DOHH2 (cell line): Measurements from ENCODE around the gene PDE4A.

Source experiments
- H3F3A ChIP-seq: fragments of 200-600 bp; sonication (generic), shearing (Covaris generic); 2 replicates; pipeline ENCODE4 v1.6.0; 2016; ENCODE audit warnings: antibody characterized with exemption, mild to moderate bottlenecking; ENCODE audit not compliant: control insufficient read depth, insufficient read depth
- H3K27ac ChIP-seq: fragments of 200-600 bp; sonication (generic); 2 replicates; pipeline ENCODE4 v1.5.1; 2014; ENCODE audit warnings: low read depth, mild to moderate bottlenecking, low read length, moderate library complexity
- H3K27me3 ChIP-seq: fragments of 200-600 bp; sonication (generic); 2 replicates; pipeline ENCODE4 v1.6.1; 2014; ENCODE audit warnings: mild to moderate bottlenecking, low read length, mixed read lengths; ENCODE audit not compliant: control insufficient read depth
- H3K36me3 ChIP-seq: fragments of 200-600 bp; sonication (generic); 2 replicates; pipeline ENCODE4 v1.6.1; 2014; ENCODE audit warnings: mild to moderate bottlenecking, low read length, moderate library complexity, mixed read lengths; ENCODE audit not compliant: control insufficient read depth
- H3K4me1 ChIP-seq: fragments of 200-600 bp; sonication (generic); 2 replicates; pipeline ENCODE4 v1.6.1; 2014; ENCODE audit warnings: mild to moderate bottlenecking, low read length, mixed read lengths; ENCODE audit not compliant: control insufficient read depth
- H3K4me2 ChIP-seq: fragments of 200-600 bp; sonication (generic); 2 replicates; pipeline ENCODE4 v1.6.0; 2014; ENCODE audit warnings: mild to moderate bottlenecking, low read length, moderate library complexity
- H3K4me3 ChIP-seq: fragments of 200-600 bp; sonication (generic); 2 replicates; pipeline ENCODE4 v1.5.1; 2014; ENCODE audit warnings: mild to moderate bottlenecking, low read length, mixed read lengths
- H3K79me2 ChIP-seq: fragments of 200-600 bp; sonication (generic); 2 replicates; pipeline ENCODE4 v1.6.1; 2014; ENCODE audit warnings: mild to moderate bottlenecking, low read length, mixed read lengths; ENCODE audit not compliant: control insufficient read depth
- H3K9me2 ChIP-seq: fragments of 200-600 bp; sonication (generic); replicated peaks from 2 replicates; pipeline ENCODE4 v1.6.1; 2014; ENCODE audit warnings: mild to moderate bottlenecking, low read length, mixed read lengths; ENCODE audit not compliant: control insufficient read depth
- H3K9me3 ChIP-seq: fragments of 200-600 bp; sonication (generic); 2 replicates; pipeline ENCODE4 v1.6.1; 2014; ENCODE audit warnings: antibody characterized with exemption, low read length, mixed read lengths; ENCODE audit not compliant: control insufficient read depth, insufficient read depth
- H4K20me1 ChIP-seq: fragments of 200-600 bp; sonication (generic); 2 replicates; pipeline ENCODE4 v1.6.0; 2014; ENCODE audit warnings: low read depth, mild to moderate bottlenecking, antibody characterized with exemption, low read length, moderate library complexity; ENCODE audit not compliant: control insufficient read depth, insufficient read depth
- EZH2phosphoT487 ChIP-seq: fragments of 200-600 bp; sonication (generic); IDR thresholded peaks from 2 replicates; pipeline ENCODE4 v1.6.1; 2017; ENCODE audit warnings: borderline replicate concordance, mild to moderate bottlenecking, antibody characterized with exemption, low read length, moderate library complexity, mixed read lengths
- TF ChIP-seq, protein P1 (sequence below): fragments of 200-600 bp; sonication (generic); IDR thresholded peaks from one replicate; pipeline ENCODE4 v1.5.1; 2014; ENCODE audit warnings: antibody characterized with exemption, mild to moderate bottlenecking, low read depth, low read length; ENCODE audit not compliant: poor library complexity, severe bottlenecking

The PDE4A gene

DNA sequence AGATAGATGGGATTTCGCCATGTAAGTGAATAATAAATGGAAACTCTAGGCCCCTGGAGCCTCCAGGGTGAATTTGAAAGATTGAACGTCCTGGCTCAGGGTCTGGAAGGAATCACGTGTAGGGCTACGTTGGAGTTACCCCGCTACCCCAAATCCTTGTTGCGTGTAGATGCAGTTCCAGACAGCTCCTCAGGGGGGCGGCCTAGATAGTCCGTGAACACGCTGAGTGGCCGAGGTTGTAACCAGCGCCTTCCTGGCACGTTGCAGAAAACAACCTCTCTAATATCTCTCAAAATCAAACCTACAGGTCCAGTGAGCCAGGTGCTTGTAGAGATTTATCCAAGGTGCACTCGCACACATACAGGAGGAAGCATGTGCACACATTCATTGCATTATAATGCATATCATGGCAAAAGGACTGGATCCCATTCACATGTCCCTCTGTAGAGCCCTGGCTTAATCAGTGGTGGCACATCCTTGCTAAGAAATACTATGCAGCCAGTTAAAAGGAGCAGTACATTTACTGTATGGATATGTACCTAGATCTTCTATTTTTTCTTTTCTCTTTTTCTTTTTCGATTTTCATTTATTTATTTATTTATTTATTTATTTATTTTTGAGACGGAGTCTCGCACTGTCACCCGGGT lies 85.4 kb downstream of the PDE4A start:
- H3K27ac ChIP-seq = no peak overlapping the region
- no peaks in the 10 kb centered on the region for H3K9me2 ChIP-seq
- no peaks in the 10 kb centered on the region for H3K9me3 ChIP-seq
- peaks cover 1% of the 10 kb centered on the region; the same call in 1 of the 2 replicates for H4K20me1 ChIP-seq
- TF ChIP-seq, protein P1, sequence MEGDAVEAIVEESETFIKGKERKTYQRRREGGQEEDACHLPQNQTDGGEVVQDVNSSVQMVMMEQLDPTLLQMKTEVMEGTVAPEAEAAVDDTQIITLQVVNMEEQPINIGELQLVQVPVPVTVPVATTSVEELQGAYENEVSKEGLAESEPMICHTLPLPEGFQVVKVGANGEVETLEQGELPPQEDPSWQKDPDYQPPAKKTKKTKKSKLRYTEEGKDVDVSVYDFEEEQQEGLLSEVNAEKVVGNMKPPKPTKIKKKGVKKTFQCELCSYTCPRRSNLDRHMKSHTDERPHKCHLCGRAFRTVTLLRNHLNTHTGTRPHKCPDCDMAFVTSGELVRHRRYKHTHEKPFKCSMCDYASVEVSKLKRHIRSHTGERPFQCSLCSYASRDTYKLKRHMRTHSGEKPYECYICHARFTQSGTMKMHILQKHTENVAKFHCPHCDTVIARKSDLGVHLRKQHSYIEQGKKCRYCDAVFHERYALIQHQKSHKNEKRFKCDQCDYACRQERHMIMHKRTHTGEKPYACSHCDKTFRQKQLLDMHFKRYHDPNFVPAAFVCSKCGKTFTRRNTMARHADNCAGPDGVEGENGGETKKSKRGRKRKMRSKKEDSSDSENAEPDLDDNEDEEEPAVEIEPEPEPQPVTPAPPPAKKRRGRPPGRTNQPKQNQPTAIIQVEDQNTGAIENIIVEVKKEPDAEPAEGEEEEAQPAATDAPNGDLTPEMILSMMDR = peak; percentile 88
- no peak for TF ChIP-seq EZH2phosphoT487
- H3F3A ChIP-seq = 0 out of 2 replicates have a peak, but pooled peaks cover 9% of the 10 kb centered on the region
- H3K4me2 ChIP-seq = peak overlapping the region; percentile 9; the same call in 1 of the 2 replicates
- H3K4me3 ChIP-seq = no peak overlapping the region
- H3K79me2 ChIP-seq = peaks cover 18% of the 10 kb centered on the region
- H3K4me1 ChIP-seq = peaks cover 27% of the 10 kb centered on the region
- peaks cover 15% of the 10 kb centered on the region for H3K36me3 ChIP-seq
- H3K27me3 ChIP-seq = no peaks in the 10 kb centered on the region

DNA sequence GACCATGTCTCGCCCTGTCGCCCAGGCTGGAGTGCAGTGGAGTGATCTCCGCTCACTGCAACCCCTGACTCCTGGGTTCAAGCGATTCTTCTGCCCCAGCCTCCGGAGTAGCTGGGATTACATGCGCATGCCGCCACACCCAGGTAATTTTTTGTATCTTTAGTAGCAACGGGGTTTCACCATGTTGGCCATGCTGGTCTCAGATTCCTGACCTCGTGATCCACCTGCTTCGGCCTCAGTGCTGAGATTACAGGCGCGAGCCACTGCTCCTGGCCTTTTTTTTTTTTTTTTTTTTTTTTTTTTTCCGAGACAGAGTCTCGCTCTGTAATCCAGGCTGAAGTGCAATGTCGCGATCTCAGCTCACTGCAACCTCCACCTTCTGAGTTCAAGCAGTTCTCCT lies 87.7 kb downstream of the PDE4A start:
- H3K36me3 ChIP-seq = no peaks in the 10 kb centered on the region
- peaks cover 8% of the 10 kb centered on the region for H3K27me3 ChIP-seq
- no peaks in the 10 kb centered on the region for H3K79me2 ChIP-seq
- H3K4me3 ChIP-seq = no peak overlapping the region
- no peak for TF ChIP-seq EZH2phosphoT487
- TF ChIP-seq, protein P1 = no peak
- no peaks in the 10 kb centered on the region for H4K20me1 ChIP-seq
- peaks cover 17% of the 10 kb centered on the region for H3K4me1 ChIP-seq
- H3F3A ChIP-seq = 0 out of 2 replicates have a peak, but pooled peaks cover 9% of the 10 kb centered on the region
- no peak overlapping the region for H3K27ac ChIP-seq
- H3K9me2 ChIP-seq = no peaks in the 10 kb centered on the region
- no peaks in the 10 kb centered on the region for H3K9me3 ChIP-seq
- H3K4me2 ChIP-seq = no peak overlapping the region

DNA sequence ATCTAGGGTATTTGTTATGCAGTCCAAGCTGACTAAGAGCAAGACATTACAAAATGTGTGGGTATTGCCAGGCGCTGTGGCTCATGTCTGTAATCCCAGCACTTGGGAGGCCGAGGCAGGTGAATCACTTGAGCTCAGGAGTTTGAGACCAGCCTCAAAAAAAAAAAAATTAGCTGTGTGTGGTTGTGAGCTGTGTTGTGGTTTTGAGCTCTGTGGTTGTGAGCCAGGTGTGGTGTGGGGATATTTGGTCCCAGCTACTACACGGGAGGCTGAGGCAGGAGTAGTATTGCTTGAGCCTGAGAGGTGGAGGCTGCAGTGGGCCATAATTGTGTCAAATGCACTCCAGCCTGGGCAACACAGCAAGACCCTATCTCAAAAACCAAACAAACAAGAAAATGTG lies 88.4 kb downstream of the PDE4A start:
- Histone ChIP-seq H3K27me3 (peaks cover 14% of the 10 kb centered on the region), H3K4me2 (no peak overlapping the region), H3K27ac (no peak overlapping the region), H3K4me1 (peaks cover 12% of the 10 kb centered on the region), H3K36me3 (no peaks in the 10 kb centered on the region), H3F3A (0 out of 2 replicates have a peak, but pooled peaks cover 9% of the 10 kb centered on the region), H3K79me2 (no peaks in the 10 kb centered on the region), H3K9me3 (no peaks in the 10 kb centered on the region), H3K9me2 (no peaks in the 10 kb centered on the region), H3K4me3 (no peak overlapping the region), H4K20me1 (no peaks in the 10 kb centered on the region)
- TF ChIP-seq, protein P1 = no peak
- no peak for TF ChIP-seq EZH2phosphoT487
